Astrocyte (in vitro differentiated cells and primary cell): ENCODE results near the gene RPH3AL.

Source experiments
- CTCF ChIP-seq: IDR thresholded peaks from 2 replicates; pipeline ENCODE4 v1.5.1; 2011; ENCODE audit warnings: low read depth, mild to moderate bottlenecking, inconsistent platforms, low read length, moderate library complexity; ENCODE audit not compliant: insufficient read depth
- EZH2 ChIP-seq: IDR thresholded peaks from 2 replicates; pipeline ENCODE4 v1.6.1; 2012; ENCODE audit warnings: mild to moderate bottlenecking, low read length, inconsistent platforms; ENCODE audit not compliant: insufficient read depth

- TF ChIP-seq EZH2: no peak
- TF ChIP-seq CTCF: no peak
These were observed 104.8 kb downstream of the RPH3AL start for GRCh38 chr17:247767-248166.
